GM21737 (cell line): ENCODE results near the gene B3GNT5.
"Not testable (repeated sequence)": the region's sequence is repeated elsewhere in the genome, so short reads cannot be mapped to it uniquely, and the experiment has no call there.

Experiments used
- ATAC-seq: cut with Tn5 transposase; IDR thresholded peaks from one replicate; pipeline ENCODE4 v1.9.1; 2021; ENCODE audit warnings: mild to moderate bottlenecking, moderate library complexity; ENCODE audit not compliant: unreplicated experiment

Gene B3GNT5

GRCh38 chr3:183229178-183229577, 23.9 kb upstream of the B3GNT5 start:
- no peak for ATAC-seq

- not testable (repeated sequence) for ATAC-seq
These were observed 22.8 kb upstream of the B3GNT5 start for GRCh38 chr3:183230251-183230650.

GRCh38 chr3:183230826-183231225, 22.2 kb upstream of the B3GNT5 start:
- no peak for ATAC-seq

GRCh38 chr3:183233966-183234365, 19.1 kb upstream of the B3GNT5 start:
- ATAC-seq: no peak

GRCh38 chr3:183239046-183239445, 14.0 kb upstream of the B3GNT5 start:
- ATAC-seq: no peak

- no peak for ATAC-seq
These were observed 10.6 kb upstream of the B3GNT5 start for GRCh38 chr3:183242431-183242830.

- ATAC-seq: no peak
These were observed 8.8 kb upstream of the B3GNT5 start for GRCh38 chr3:183244219-183244618.

- ATAC-seq: no peak
These were observed 8.0 kb upstream of the B3GNT5 start for GRCh38 chr3:183244981-183245476.

GRCh38 chr3:183247011-183247589, 6.0 kb upstream of the B3GNT5 start:
- no peak for ATAC-seq

- no peak for ATAC-seq
These were observed 3.9 kb upstream of the B3GNT5 start for GRCh38 chr3:183249006-183249718.

GRCh38 chr3:183252118-183252782, 803 bp upstream of the B3GNT5 start:
- no peak for ATAC-seq

- ATAC-seq: no peak
These were observed 754 bp downstream of the B3GNT5 start for GRCh38 chr3:183253528-183254486.

GRCh38 chr3:183254487-183255347, 1.7 kb downstream of the B3GNT5 start:
- ATAC-seq: no peak

- ATAC-seq: no peak
These were observed 2.3 kb downstream of the B3GNT5 start for GRCh38 chr3:183255348-183255730.

GRCh38 chr3:183259087-183259486, 6.0 kb downstream of the B3GNT5 start:
- no peak for ATAC-seq

- no peak for ATAC-seq
These were observed 6.6 kb downstream of the B3GNT5 start for GRCh38 chr3:183259621-183260020.

GRCh38 chr3:183260167-183260904, 7.3 kb downstream of the B3GNT5 start:
- no peak for ATAC-seq

- ATAC-seq: no peak
These were observed 8.2 kb downstream of the B3GNT5 start for GRCh38 chr3:183261151-183261724.

GRCh38 chr3:183262875-183263378, 9.9 kb downstream of the B3GNT5 start:
- ATAC-seq: no peak
